ENCODE measurements around the gene CDC42BPG.

CDC42BPG gene

GRCh38 chr11:64805481-64805880 lies 39.0 kb downstream of the CDC42BPG start:
- no peak for DNase-seq (ENCODE audit: low read depth)

DNA sequence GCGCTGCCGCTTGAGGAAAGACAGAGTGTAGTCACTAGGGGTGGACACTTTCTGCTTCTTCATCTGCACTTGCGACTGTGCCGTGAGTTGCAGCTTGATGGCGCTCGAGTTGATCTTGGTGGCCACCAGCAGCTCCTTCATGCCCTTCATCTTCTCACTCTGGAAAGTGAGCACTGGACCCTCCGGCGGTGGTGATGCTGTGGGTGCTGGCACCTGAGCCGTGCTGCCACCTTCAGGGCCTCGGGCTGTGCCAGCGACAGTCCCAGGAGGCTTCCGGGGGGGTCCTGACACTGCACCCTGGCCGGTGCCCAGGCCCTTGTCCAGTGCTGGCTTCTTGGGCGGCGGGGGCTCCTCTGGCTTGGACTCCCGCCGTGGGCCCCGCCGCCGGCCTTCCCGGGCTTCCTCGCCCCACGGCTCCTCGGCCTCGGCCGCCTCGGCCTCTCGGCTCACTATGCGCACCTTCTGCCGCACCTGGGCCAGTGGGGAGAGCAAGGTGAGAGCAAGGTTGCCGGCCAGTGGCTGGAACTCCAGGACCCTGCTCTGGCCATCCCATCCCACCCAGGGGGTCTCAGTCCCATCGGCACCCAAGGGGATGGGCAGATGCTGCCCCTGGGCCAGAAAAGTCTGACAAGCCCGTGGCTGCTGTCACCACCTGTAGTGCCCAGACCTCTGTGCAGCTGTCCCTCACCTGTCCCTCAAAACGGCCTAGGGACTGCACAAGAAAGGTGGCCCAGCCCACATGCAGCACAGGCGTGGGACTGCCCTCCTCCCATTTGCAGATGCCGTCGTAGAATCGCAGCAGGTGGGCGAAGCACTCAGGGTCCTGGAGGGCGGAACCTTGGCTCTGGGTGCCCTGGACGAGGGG lies 39.9 kb downstream of the CDC42BPG start:
- no peak for DNase-seq (ENCODE audit: low read depth)

DNA sequence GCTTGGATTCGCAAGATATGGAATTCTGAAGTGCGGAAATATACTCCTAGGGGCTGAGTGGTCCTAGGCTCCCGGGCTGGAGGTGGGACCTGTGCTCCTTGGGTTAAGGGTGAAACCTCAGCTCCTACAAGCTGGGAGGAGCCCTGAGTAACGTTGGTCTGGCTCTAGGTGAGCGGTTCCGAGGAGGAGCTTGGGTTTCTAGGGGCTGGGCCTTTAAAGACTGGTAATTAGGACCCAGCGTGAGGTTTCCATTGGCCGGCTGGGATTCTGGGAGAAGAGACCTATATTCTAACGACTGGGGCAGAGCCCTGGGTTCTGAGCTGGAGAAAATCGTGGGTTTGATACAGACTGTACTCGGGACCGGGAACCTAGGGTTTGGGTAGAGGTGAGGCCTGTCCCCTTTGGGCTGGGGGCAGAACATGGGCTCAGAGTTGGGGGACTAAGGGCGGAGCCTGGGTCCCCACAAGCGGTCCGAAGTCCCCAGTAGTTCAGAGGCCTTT lies 40.6 kb downstream of the CDC42BPG start:
- no peak for DNase-seq (ENCODE audit: low read depth)

- DNase-seq (ENCODE audit: low read depth), result peak; percentile 80
These were observed 41.2 kb downstream of the CDC42BPG start, which contains the start of gene MAP4K2 for GRCh38 chr11:64803158-64803845. TSS of gene MAP4K2 (minus strand) at chr11:64803214. CDS start at chr11:64803149, 65 bp downstream.

DNA sequence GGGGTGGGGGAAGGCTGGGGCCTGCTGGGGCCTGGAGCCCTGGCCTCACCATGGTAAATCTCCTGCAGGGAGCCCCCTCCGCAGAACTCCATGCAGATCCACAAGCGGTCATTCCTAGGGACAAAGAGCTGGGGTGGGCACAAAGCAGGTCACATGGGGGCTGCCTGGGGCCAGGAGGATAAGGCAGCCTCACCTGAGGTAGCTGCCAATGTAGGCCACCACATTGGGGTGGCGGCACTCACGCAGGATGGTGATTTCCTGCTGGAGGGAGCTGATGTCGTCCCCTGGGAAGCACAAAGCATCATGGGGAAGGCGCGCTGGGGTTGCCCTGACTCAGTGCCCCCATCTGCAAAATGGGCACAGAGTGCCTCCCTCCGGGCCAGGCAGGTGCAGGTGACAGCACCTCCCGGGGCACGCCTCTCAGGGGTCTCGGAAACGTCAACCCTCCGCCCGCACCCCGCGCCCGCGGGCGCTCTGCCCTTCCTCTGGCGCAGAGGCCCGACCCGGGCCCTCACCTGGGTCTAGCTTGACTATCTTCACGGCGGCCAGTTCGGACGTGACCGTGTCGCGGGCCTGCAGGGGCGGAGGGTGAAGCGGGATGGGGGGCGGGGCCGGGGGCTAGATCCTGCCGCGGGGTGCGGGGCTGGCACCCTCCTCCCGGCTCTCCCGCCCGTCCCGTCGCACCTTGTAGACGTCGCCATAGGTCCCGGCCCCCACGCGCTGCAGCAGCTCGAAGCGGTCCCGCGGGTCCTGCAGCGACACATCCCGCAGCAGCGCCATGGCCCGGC lies 41.9 kb downstream of the CDC42BPG start:
- peak; percentile 33 for DNase-seq (ENCODE audit: low read depth)

DNA sequence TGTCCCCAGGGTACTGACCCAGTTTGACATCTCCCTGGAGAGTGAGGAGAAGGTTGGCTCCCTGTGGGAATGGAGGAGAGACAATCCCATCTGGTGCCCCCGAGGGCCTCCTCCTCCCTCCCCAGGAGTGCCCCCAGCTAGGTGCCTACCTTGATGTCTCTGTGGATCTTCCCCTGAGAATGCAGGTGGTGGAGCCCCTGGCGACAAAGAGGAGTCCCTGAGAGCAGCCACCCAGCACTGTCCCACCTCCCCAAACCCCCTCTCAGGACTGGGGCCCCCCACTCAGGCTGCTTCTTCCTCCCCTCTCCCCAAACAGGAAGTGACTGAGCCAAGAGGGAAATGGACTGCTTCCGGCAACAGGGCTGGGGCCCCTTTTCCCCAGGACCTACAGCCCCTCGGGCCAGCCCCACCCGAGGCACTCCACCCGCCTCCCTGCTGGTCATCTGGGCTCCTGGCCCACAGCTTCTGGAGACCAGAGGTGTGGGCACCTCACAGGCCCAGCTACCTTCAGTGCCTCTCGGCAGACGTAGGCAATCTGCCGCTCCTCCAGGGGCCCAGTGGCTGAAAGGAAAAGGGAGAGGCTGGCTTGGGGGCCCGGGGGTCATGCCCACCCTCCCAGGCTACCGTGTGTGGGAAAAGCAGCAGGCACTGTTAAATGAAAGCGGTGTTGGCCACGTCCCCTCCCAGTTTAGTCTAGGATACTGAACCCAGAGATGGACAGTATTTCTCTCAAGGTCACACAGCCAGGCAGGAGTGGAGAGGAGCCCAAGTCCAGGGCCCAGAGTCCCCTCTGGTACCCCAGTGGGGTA lies 42.7 kb downstream of the CDC42BPG start:
- no peak for DNase-seq (ENCODE audit: low read depth)

GRCh38 chr11:64801158-64801464 lies 43.3 kb downstream of the CDC42BPG start:
- DNase-seq (ENCODE audit: low read depth), result no peak

DNA sequence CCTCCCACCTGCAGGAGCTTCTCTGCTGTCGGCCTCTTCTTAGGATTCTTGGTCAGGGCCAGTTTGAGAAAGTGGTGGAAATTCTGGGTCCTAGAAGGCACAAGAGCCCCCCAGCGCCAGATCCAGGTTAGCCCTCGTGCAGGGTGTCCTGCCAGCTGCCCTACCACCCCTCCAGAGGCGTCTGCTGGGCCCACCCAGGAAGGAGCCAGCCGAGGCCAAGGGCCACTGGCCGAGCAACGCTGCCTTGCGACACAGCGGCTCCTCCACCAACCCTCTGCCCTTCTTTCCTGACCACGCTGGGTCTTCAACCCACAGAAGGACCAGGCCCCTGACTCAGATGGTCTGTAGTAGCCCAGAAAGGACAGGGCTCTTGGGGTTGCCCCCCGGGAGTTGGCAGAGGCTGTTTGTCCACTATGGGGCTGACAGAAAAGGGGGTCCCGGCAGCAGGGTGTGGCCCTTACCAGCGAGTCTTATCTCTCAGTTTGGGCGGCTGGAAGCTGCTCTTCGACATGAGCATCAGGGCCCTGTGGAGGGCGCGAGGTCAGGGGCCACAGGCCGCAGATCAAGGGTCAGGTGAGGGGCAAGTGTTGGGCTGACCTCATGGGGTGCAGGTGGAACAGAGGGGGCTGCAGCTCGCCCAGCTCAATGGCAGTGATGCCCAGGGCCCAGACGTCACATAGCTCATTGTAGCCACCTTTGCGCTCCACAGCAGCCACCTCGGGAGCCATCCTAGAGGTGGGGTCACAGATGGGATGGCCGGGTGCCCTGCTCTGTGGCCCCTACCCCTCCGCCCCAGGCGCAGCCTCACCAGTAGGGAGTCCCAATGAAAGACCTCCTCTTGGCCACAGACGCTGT lies 43.9 kb downstream of the CDC42BPG start:
- no peak for DNase-seq (ENCODE audit: low read depth)

DNA sequence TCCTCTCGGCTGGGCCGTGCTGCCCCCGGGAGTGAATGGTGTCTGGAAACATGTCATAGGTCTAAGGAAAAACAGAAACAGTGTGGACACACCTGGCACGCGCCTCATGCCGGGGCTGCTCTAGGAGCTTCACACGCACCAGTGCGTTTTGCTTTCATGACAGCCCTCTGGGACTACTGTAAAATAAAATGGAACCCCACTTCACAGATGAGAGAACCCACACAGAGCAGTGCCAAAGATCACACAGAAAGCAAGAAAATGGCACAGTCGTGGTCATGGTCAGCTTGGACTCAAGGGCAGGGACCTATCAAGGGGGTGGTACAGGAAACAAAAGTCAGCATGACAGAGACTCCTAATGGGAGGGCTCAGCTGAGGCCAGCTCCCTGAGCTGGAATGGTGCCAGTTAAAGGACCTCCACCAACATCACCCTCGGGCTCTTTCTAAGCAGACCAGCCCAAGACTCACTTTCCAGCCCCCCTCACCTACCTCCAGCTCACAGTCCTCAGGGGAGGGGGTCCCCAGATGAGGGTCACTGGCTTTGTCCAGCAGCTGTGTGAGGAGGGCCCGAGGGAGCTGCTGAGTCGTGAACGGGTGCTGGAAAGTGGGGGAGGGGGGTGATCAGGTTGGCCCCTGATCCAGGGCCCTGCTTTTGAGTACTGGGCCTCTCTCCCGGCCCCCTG lies 44.7 kb downstream of the CDC42BPG start:
- no peak for DNase-seq (ENCODE audit: low read depth)

GRCh38 chr11:64799256-64799622 lies 45.2 kb downstream of the CDC42BPG start:
- DNase-seq (ENCODE audit: low read depth), result no peak

- no peak for DNase-seq (ENCODE audit: low read depth)
These were observed 47.5 kb downstream of the CDC42BPG start for GRCh38 chr11:64796757-64797541.

DNA sequence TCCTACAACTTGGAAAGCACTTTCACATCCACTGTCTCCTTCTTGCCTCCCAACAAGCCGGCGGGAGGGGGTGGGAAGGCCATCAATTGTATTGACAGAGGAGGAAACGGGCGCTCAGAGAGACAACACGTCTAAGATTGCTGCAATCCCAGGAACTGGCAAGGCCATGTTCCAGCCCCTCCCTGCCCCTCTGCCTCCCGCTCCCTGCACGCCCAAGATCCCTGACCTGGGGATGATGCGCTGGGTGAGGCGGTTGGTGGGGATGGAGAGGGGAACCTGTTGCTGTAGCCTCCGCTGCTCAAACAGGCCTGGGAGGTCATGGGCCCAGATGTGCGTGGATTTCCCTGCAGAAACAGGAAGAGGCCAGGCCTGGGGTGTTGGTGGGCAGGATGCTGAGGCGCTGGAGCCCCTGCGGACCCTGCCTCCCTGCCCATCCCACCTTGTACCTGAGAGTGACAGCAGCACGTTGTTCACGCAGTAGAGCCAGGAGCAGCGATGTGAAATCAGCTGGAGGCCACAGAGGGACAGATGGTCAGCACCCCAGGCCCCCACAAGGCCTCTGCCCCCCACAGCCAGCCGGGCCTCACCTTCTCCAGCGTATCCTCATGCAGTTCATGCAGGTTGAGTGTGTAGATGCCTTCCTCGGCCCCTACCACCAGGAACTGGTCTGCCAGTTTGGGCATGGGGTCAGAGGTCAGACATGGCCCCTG lies 48.3 kb downstream of the CDC42BPG start:
- DNase-seq (ENCODE audit: low read depth), result no peak

GRCh38 chr11:64794526-64794925 lies 49.9 kb downstream of the CDC42BPG start:
- DNase-seq (ENCODE audit: low read depth), result no peak

GRCh38 chr11:64793271-64794160 lies 50.9 kb downstream of the CDC42BPG start:
- no peak for DNase-seq (ENCODE audit: low read depth)

DNA sequence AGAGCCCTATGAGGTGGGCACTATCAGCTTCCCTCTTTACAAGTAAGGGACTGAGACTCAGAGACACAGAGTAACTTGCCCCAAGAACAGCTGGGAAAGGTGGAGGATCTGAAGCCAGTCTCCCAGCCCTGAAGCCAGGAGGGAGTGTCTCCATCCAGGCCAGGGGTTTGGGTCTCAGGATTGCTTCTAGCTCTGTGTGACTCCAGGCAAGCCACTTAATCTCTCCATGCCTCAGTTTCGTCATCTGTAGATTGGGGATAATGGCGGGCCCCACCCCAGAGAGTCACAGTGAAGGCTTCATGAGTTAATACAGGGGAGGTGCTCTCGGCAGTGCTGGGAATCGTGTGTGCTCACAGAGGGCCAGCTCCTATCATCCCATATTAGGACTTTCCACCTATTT lies 52.0 kb downstream of the CDC42BPG start:
- DNase-seq (ENCODE audit: low read depth), result no peak

GRCh38 chr11:64791781-64792291 lies 52.6 kb downstream of the CDC42BPG start:
- no peak for DNase-seq (ENCODE audit: low read depth)
